ENCODE results near the gene CARD6.

- TF ChIP-seq CTCF (IDR thresholded peaks at IDR 0.05) (no peak), POLR2A (IDR thresholded peaks at IDR 0.05) (no peak)
Observed at GRCh38 chr5:40828021-40828631, 13.0 kb upstream of the CARD6 start.

Data from breast epithelium (tissue), 3 donors.